Measurements from ENCODE around the gene EDN3.
A peak's percentile ranks its signal among the peaks of the same experiment; 100 is the strongest.
"Not testable (repeated sequence)": the region's sequence is repeated elsewhere in the genome, so short reads cannot be mapped to it uniquely, and the experiment has no call there.

EDN3 gene

DNA sequence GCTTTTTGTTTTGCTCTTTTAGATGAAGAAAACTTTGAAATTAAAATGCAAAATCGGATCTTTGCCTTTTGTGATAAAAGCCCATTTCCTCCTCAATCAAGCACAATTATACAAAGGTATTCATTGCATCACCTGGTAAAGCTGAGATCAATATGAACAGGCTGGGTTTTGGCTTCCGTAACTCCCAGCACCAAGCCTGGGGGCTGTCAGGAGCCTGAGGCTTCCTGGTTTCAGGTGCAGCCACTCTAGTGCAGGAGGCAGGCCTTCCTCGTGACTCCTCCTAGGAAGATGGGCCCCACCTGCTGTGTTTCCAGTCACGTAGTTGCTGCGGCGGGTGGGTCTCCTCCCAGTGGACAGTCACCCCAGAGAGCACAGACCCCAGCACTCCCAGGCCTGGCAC is 54.0 kb downstream of the EDN3 start:
- H2AK5ac ChIP-seq (ENCODE audit: low read depth, low read length), result no peak overlapping the region
- no peak overlapping the region for H3K27ac ChIP-seq (replicated peaks; ENCODE audit: low read length)
- peak overlapping the region; percentile 20 for H3K18ac ChIP-seq (ENCODE audit: low read length)
- H2BK120ac ChIP-seq (ENCODE audit: low read depth, low read length), result no peak overlapping the region
- H3K14ac ChIP-seq (ENCODE audit: low read length), result no peak overlapping the region
- no peak overlapping the region for H2BK15ac ChIP-seq (ENCODE audit: low read length)
- no peak overlapping the region for H3K4ac ChIP-seq (ENCODE audit: low read length)
- H3K9ac ChIP-seq (ENCODE audit: low read depth, low read length, poor library complexity), result no peak overlapping the region
- no peak overlapping the region for H3K4me3 ChIP-seq (ENCODE audit: low read length in 2 of 2)
- no peak overlapping the region for H3K23ac ChIP-seq (ENCODE audit: low read depth, low read length, poor library complexity)
- no CpG with 5 or more reads among the region's 6 CpGs for WGBS, 2 donors (ENCODE audit: extremely low coverage in 2 of 2, insufficient read length in 2 of 2, insufficient replicate concordance in 1 of 2)
- H2BK12ac ChIP-seq (ENCODE audit: low read length), result no peak overlapping the region
- DNase-seq (ENCODE audit: low spot score), result no peak
- H2AFZ ChIP-seq (ENCODE audit: low read length), result no peak overlapping the region
- H4K91ac ChIP-seq (ENCODE audit: low read depth, low read length, poor library complexity), result no peak overlapping the region
- no peak overlapping the region for H4K8ac ChIP-seq (ENCODE audit: low read depth, low read length)
- H3K9me3 ChIP-seq (replicated peaks in 1 of 2; ENCODE audit: control insufficient read depth in 2 of 2, insufficient read depth in 1 of 2, low read depth in 1 of 2, low read length in 2 of 2), result no peaks in the 10 kb centered on the region
- H3K79me1 ChIP-seq (ENCODE audit: low read depth, low read length), result no peaks in the 10 kb centered on the region
- no peaks in the 10 kb centered on the region for H3K27me3 ChIP-seq (ENCODE audit: control insufficient read depth in 3 of 3, insufficient read depth in 3 of 3, low read depth in 1 of 3, low read length in 3 of 3)
- H3K4me2 ChIP-seq (ENCODE audit: insufficient read depth, low read length, poor library complexity, severe bottlenecking), result no peak overlapping the region
- no peaks in the 10 kb centered on the region for H3K4me1 ChIP-seq (ENCODE audit: control insufficient read depth in 2 of 2, insufficient read depth in 1 of 2, low read depth in 1 of 2, low read length in 2 of 2)
- H3K36me3 ChIP-seq (replicated peaks in 1 of 2; ENCODE audit: control insufficient read depth in 2 of 2, insufficient read depth in 2 of 2, low read length in 2 of 2), result no peaks in the 10 kb centered on the region
- H2BK5ac ChIP-seq (ENCODE audit: low read length), result no peak overlapping the region

DNA sequence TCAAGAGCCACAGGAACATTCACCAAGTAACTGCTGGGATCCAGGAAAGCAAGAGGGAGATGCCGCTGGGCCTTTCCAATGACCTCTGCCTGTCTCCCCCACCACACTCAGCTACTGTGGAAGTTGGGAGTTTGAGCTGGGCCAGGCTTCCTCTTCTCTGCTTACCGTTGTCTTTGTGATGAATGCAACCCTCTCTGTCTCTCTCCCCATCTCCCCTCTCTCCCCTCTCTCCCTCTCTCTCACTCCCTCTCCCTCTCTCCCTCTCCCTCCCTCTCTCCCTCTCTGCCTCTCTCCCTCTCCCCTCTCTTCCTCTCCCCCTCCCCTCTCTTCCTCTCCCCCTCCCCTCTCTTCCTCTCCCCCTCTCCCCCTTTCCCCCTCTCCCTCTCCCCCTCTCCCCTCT is 54.8 kb downstream of the EDN3 start:
- no peak overlapping the region for H2BK12ac ChIP-seq (ENCODE audit: low read length)
- no peaks in the 10 kb centered on the region for H3K27me3 ChIP-seq (ENCODE audit: control insufficient read depth in 3 of 3, insufficient read depth in 3 of 3, low read depth in 1 of 3, low read length in 3 of 3)
- WGBS, 2 donors (ENCODE audit: extremely low coverage in 2 of 2, insufficient read length in 2 of 2, insufficient replicate concordance in 1 of 2), result no CpG with 5 or more reads among the region's 2 CpGs
- H3K9me3 ChIP-seq (replicated peaks in 1 of 2; ENCODE audit: control insufficient read depth in 2 of 2, insufficient read depth in 1 of 2, low read depth in 1 of 2, low read length in 2 of 2), result no peaks in the 10 kb centered on the region
- H3K79me1 ChIP-seq (ENCODE audit: low read depth, low read length), result no peaks in the 10 kb centered on the region
- no peak overlapping the region for H3K27ac ChIP-seq (replicated peaks; ENCODE audit: low read length)
- no peak overlapping the region for H3K4ac ChIP-seq (ENCODE audit: low read length)
- H2BK5ac ChIP-seq (ENCODE audit: low read length), result no peak overlapping the region
- H3K23ac ChIP-seq (ENCODE audit: low read depth, low read length, poor library complexity), result no peak overlapping the region
- H2AFZ ChIP-seq (ENCODE audit: low read length), result no peak overlapping the region
- no peak overlapping the region for H4K91ac ChIP-seq (ENCODE audit: low read depth, low read length, poor library complexity)
- no peak overlapping the region for H2BK15ac ChIP-seq (ENCODE audit: low read length)
- DNase-seq (ENCODE audit: low spot score), result no peak
- no peak overlapping the region for H3K18ac ChIP-seq (ENCODE audit: low read length)
- no peak overlapping the region for H3K4me2 ChIP-seq (ENCODE audit: insufficient read depth, low read length, poor library complexity, severe bottlenecking)
- no peak overlapping the region for H2AK5ac ChIP-seq (ENCODE audit: low read depth, low read length)
- H3K36me3 ChIP-seq (replicated peaks in 1 of 2; ENCODE audit: control insufficient read depth in 2 of 2, insufficient read depth in 2 of 2, low read length in 2 of 2), result no peaks in the 10 kb centered on the region
- H3K4me1 ChIP-seq (ENCODE audit: control insufficient read depth in 2 of 2, insufficient read depth in 1 of 2, low read depth in 1 of 2, low read length in 2 of 2), result peaks cover 0 to 4% of the 10 kb centered on the region in 2 donors
- no peak overlapping the region for H2BK120ac ChIP-seq (ENCODE audit: low read depth, low read length)
- H3K14ac ChIP-seq (ENCODE audit: low read length), result no peak overlapping the region
- no peak overlapping the region for H3K9ac ChIP-seq (ENCODE audit: low read depth, low read length, poor library complexity)
- no peak overlapping the region for H4K8ac ChIP-seq (ENCODE audit: low read depth, low read length)
- H3K4me3 ChIP-seq (ENCODE audit: low read length in 2 of 2), result no peak overlapping the region

DNA sequence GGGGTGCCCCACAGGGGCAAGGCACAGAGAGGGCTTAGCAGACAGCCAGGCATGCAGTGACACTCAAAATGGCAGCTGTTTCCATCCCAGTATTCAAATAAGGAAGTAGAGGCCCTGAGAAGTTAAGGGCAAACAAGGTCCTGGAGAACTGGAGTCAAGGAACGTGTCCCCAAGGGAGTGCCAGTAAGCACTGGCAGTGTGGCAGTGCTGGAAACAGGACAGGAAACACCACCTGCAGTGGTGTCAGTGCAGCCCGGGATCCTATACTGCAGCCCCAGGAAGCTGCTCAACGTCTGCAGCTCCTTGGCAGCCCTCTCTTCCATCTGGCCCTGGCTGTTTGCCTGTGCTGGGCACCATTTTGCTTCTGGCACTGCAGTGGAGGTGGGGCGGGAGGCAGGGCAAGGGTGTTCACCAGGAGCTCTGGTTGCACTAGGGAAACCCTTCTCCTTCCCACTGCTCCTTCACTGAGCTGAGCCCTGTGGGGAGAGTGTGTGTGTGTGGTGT is 56.3 kb downstream of the EDN3 start:
- peaks cover 0 to 14% of the 10 kb centered on the region in 2 donors for H3K4me1 ChIP-seq (ENCODE audit: control insufficient read depth in 2 of 2, insufficient read depth in 1 of 2, low read depth in 1 of 2, low read length in 2 of 2)
- no peak overlapping the region for H3K14ac ChIP-seq (ENCODE audit: low read length)
- H3K4me3 ChIP-seq (ENCODE audit: low read length in 2 of 2), result no peak overlapping the region
- H3K27me3 ChIP-seq (ENCODE audit: control insufficient read depth in 3 of 3, insufficient read depth in 3 of 3, low read depth in 1 of 3, low read length in 3 of 3), result peaks cover 0 to 4% (median 0%) of the 10 kb centered on the region in 3 experiments
- no peak for DNase-seq (ENCODE audit: low spot score)
- peak overlapping the region; percentile 61 for H2AK5ac ChIP-seq (ENCODE audit: low read depth, low read length)
- peak overlapping the region; percentile 40 for H2BK15ac ChIP-seq (ENCODE audit: low read length)
- H4K91ac ChIP-seq (ENCODE audit: low read depth, low read length, poor library complexity), result no peak overlapping the region
- WGBS, 2 donors (ENCODE audit: extremely low coverage in 2 of 2, insufficient read length in 2 of 2, insufficient replicate concordance in 1 of 2), result no CpG with 5 or more reads among the region's 4 CpGs
- no peak overlapping the region for H3K23ac ChIP-seq (ENCODE audit: low read depth, low read length, poor library complexity)
- no peak overlapping the region for H4K8ac ChIP-seq (ENCODE audit: low read depth, low read length)
- H3K4ac ChIP-seq (ENCODE audit: low read length), result no peak overlapping the region
- H3K9ac ChIP-seq (ENCODE audit: low read depth, low read length, poor library complexity), result no peak overlapping the region
- H2BK12ac ChIP-seq (ENCODE audit: low read length), result no peak overlapping the region
- H3K4me2 ChIP-seq (ENCODE audit: insufficient read depth, low read length, poor library complexity, severe bottlenecking), result no peak overlapping the region
- H3K27ac ChIP-seq (replicated peaks; ENCODE audit: low read length), result no peak overlapping the region
- no peaks in the 10 kb centered on the region for H3K9me3 ChIP-seq (replicated peaks in 1 of 2; ENCODE audit: control insufficient read depth in 2 of 2, insufficient read depth in 1 of 2, low read depth in 1 of 2, low read length in 2 of 2)
- H2BK5ac ChIP-seq (ENCODE audit: low read length), result no peak overlapping the region
- H3K79me1 ChIP-seq (ENCODE audit: low read depth, low read length), result no peaks in the 10 kb centered on the region
- no peak overlapping the region for H2BK120ac ChIP-seq (ENCODE audit: low read depth, low read length)
- H3K36me3 ChIP-seq (replicated peaks in 1 of 2; ENCODE audit: control insufficient read depth in 2 of 2, insufficient read depth in 2 of 2, low read length in 2 of 2), result no peaks in the 10 kb centered on the region
- no peak overlapping the region for H2AFZ ChIP-seq (ENCODE audit: low read length)
- peak overlapping the region; percentile 59 for H3K18ac ChIP-seq (ENCODE audit: low read length)

DNA sequence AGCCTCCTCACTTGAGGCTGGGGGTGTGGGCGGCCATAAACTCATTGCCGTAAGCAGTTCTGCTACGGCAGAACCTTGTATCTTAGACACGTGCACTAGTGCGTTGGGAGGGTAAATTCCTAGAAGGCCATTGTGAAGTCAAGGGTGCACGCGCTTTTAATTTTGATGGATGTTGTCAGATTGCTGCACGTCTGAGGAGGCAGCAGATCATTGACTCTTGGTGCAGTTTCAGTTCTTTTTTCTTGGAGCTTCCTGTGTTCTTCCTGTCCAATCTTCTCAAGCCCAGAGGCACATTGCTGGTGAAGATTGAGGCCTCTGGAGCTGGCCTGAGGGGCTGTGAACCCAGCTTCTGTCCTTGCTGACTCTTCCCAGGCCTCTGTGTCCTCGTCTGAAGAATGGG is 58.4 kb downstream of the EDN3 start:
- H3K18ac ChIP-seq (ENCODE audit: low read length); H2BK120ac ChIP-seq (ENCODE audit: low read depth, low read length); H3K9me3 ChIP-seq (replicated peaks in 1 of 2; ENCODE audit: control insufficient read depth in 2 of 2, insufficient read depth in 1 of 2, low read depth in 1 of 2, low read length in 2 of 2); H3K23ac ChIP-seq (ENCODE audit: low read depth, low read length, poor library complexity); DNase-seq (ENCODE audit: low spot score); H2AFZ ChIP-seq (ENCODE audit: low read length); H3K27ac ChIP-seq (replicated peaks; ENCODE audit: low read length); H3K9ac ChIP-seq (ENCODE audit: low read depth, low read length, poor library complexity); H3K36me3 ChIP-seq (replicated peaks in 1 of 2; ENCODE audit: control insufficient read depth in 2 of 2, insufficient read depth in 2 of 2, low read length in 2 of 2); H3K4me2 ChIP-seq (ENCODE audit: insufficient read depth, low read length, poor library complexity, severe bottlenecking); H3K79me1 ChIP-seq (ENCODE audit: low read depth, low read length); H2BK12ac ChIP-seq (ENCODE audit: low read length); H3K14ac ChIP-seq (ENCODE audit: low read length); H2AK5ac ChIP-seq (ENCODE audit: low read depth, low read length); H3K4ac ChIP-seq (ENCODE audit: low read length); H2BK15ac ChIP-seq (ENCODE audit: low read length); H4K91ac ChIP-seq (ENCODE audit: low read depth, low read length, poor library complexity); H3K4me3 ChIP-seq (ENCODE audit: low read length in 2 of 2); H2BK5ac ChIP-seq (ENCODE audit: low read length); H4K8ac ChIP-seq (ENCODE audit: low read depth, low read length): not testable (repeated sequence)
- no CpG with 5 or more reads among the region's 9 CpGs for WGBS, 2 donors (ENCODE audit: extremely low coverage in 2 of 2, insufficient read length in 2 of 2, insufficient replicate concordance in 1 of 2)
- Histone ChIP-seq H3K4me1 (ENCODE audit: control insufficient read depth in 2 of 2, insufficient read depth in 1 of 2, low read depth in 1 of 2, low read length in 2 of 2) (peaks cover 0 to 31% of the 10 kb centered on the region in 2 donors), H3K27me3 (ENCODE audit: control insufficient read depth in 3 of 3, insufficient read depth in 3 of 3, low read depth in 1 of 3, low read length in 3 of 3) (peaks cover 0 to 17% (median 0%) of the 10 kb centered on the region in 3 experiments)
